Measurements from ENCODE around the gene ISM2. TPM values are rescaled to one million over a fixed set of nuclear protein-coding genes. Genes with fewer than 3 reads are reported as not detected.

ISM2 gene
- total and polyA plus RNA-seq, 2 of the 8 experiments (the other 6 are each of a cell fraction or from before 2014, with no cell fraction given): 0.52 to 0.79 TPM

- no peak overlapping the region for H3K18ac ChIP-seq (ENCODE audit: extremely low read depth, low read length)
- no peaks in the 10 kb centered on the region for H3K79me2 ChIP-seq (ENCODE audit: control insufficient read depth in 1 of 2, insufficient read depth in 2 of 2, low read length in 2 of 2)
- no peak overlapping the region for H3K23ac ChIP-seq (ENCODE audit: insufficient read length)
- no peak overlapping the region for H2BK20ac ChIP-seq (ENCODE audit: low read length)
- H3K23me2 ChIP-seq (ENCODE audit: low read depth, low read length): no peaks in the 10 kb centered on the region
- no peak overlapping the region for H3K14ac ChIP-seq (ENCODE audit: insufficient read length)
- DNase-seq (ENCODE audit: low read depth in 1 of 2, low spot score in 2 of 2) (no peak), FAIRE-seq (no peak)
- H2BK120ac ChIP-seq (replicated peaks; ENCODE audit: low read depth, low read length): no peak overlapping the region
- no peak overlapping the region for H3K4ac ChIP-seq (replicated peaks; ENCODE audit: insufficient read length, low read depth, low read length)
- H2BK5ac ChIP-seq (ENCODE audit: low read depth, low read length): no peak overlapping the region
- H4K5ac ChIP-seq (ENCODE audit: insufficient read length, low read depth, low read length): no peak overlapping the region
- H3K9ac ChIP-seq (replicated peaks in 1 of 4; ENCODE audit: extremely low read depth in 1 of 4, low read depth in 3 of 4, low read length in 3 of 4): no peak overlapping the region
- no peak overlapping the region for H3K4me2 ChIP-seq (ENCODE audit: insufficient read depth in 1 of 2, low read depth in 2 of 2, low read length in 2 of 2)
- no peak overlapping the region for H4K8ac ChIP-seq (ENCODE audit: extremely low read depth, insufficient read depth, low read length)
- H3K79me1 ChIP-seq (ENCODE audit: low read depth, low read length): no peaks in the 10 kb centered on the region
- no peak overlapping the region for H2AFZ ChIP-seq (ENCODE audit: low read length)
- H3K27me3 ChIP-seq (replicated peaks in 1 of 4; ENCODE audit: control insufficient read depth in 3 of 4, extremely low read depth in 1 of 4, insufficient read depth in 3 of 4, low read length in 3 of 4): no peaks in the 10 kb centered on the region
- H4K20me1 ChIP-seq (replicated peaks in 1 of 2; ENCODE audit: control insufficient read depth in 1 of 2, insufficient read depth in 2 of 2, low read length in 2 of 2): no peaks in the 10 kb centered on the region
- peaks cover 0 to 1% (median 0%) of the 10 kb centered on the region in 4 experiments; a peak in 2 of 8 replicates for H3K36me3 ChIP-seq (ENCODE audit: control insufficient read depth in 2 of 4, insufficient read depth in 4 of 4, low read length in 3 of 4)
- 93% methylated on average over 9 of the region's 9 CpGs; no CpG with 5 or more reads in 1 of the 2 experiments for WGBS, 2 experiments (ENCODE audit: extremely low coverage in 1 of 2, insufficient coverage in 1 of 2, insufficient read length in 1 of 2, insufficient replicate concordance in 2 of 2, low coverage in 1 of 2, low lambda C conversion rate in 2 of 2, missing lambda C conversion rate in 1 of 2)
- H2AK5ac ChIP-seq (ENCODE audit: low read depth, low read length): no peak overlapping the region
- H3K9me3 ChIP-seq (ENCODE audit: insufficient read depth in 2 of 2, low read depth in 1 of 2, low read length in 1 of 2): no peaks in the 10 kb centered on the region
- H4K91ac ChIP-seq (replicated peaks; ENCODE audit: insufficient read length, low read length): no peak overlapping the region
- H2BK15ac ChIP-seq (ENCODE audit: low read length): no peak overlapping the region
- H3K4me1 ChIP-seq (replicated peaks in 1 of 4; ENCODE audit: control insufficient read depth in 3 of 4, insufficient read depth in 4 of 4, low read length in 3 of 4): peaks cover 0 to 6% (median 3%) of the 10 kb centered on the region in 4 experiments; a peak in 3 of 7 replicates
- no peak overlapping the region for H3K4me3 ChIP-seq (ENCODE audit: extremely low read depth in 1 of 4, insufficient read depth in 2 of 4, low read depth in 3 of 4, low read length in 4 of 4)
- no peak overlapping the region for H2BK12ac ChIP-seq (ENCODE audit: low read depth, low read length)
- CTCF ChIA-PET (ENCODE audit: partially characterized antibody): interaction anchor here (0.6 to 7.9 kb wide), 6 partner anchors 9 to 172 kb away, joined by 3 to 54 read pairs (median 4); no protein-coding TSS in a partner anchor
- no peak overlapping the region for H3K56ac ChIP-seq (replicated peaks; ENCODE audit: insufficient read length, low read depth, low read length)
- H3K27ac ChIP-seq (ENCODE audit: low read depth, low read length): no peak overlapping the region
- POLR2A ChIA-PET (ENCODE audit: partially characterized antibody): interaction anchor here (0.8 kb wide), 1 partner anchor 16 kb away, joined by 3 read pairs; the partner anchor contains the start of gene AHSA1
- TF ChIP-seq RXRA (IDR thresholded peaks at IDR 0.05; ENCODE audit: insufficient read depth, low read depth, low read length) (no peak), KDM1A (IDR thresholded peaks at IDR 0.05; ENCODE audit: borderline replicate concordance, low read length) (no peak), TBP (IDR thresholded peaks at IDR 0.05; ENCODE audit: low read depth, low read length) (no peak), CEBPB (IDR thresholded peaks at IDR 0.05; ENCODE audit: low read depth, low read length) (no peak), USF2 (IDR thresholded peaks at IDR 0.05; ENCODE audit: low read length) (no peak), GTF2F1 (IDR thresholded peaks at IDR 0.05; ENCODE audit: borderline replicate concordance, low read depth, low read length) (no peak), TEAD4 (IDR thresholded peaks at IDR 0.05; ENCODE audit: low read depth, low read length) (no peak), CTBP2 (IDR thresholded peaks at IDR 0.05; ENCODE audit: borderline replicate concordance, insufficient read depth, insufficient read length, low read length) (no peak), ZNF274 (IDR thresholded peaks at IDR 0.05; ENCODE audit: borderline replicate concordance, extremely low read depth, low read length) (no peak), MAX (IDR thresholded peaks at IDR 0.05) (no peak), SRF (IDR thresholded peaks at IDR 0.05; ENCODE audit: low read depth, low read length) (no peak), POLR2A (IDR thresholded peaks at IDR 0.05; ENCODE audit: control extremely low read depth in 1 of 2, low read depth in 2 of 2, low read length in 2 of 2) (no peak)
Observed at GRCh38 chr14:77474479-77475177, 24.0 kb downstream of the ISM2 start.

All from H1 (cell line).